ENCODE data around the gene CPPED1.
"Not testable (repeated sequence)": the region's sequence is repeated elsewhere in the genome, so short reads cannot be mapped to it uniquely, and the experiment has no call there.

DNA sequence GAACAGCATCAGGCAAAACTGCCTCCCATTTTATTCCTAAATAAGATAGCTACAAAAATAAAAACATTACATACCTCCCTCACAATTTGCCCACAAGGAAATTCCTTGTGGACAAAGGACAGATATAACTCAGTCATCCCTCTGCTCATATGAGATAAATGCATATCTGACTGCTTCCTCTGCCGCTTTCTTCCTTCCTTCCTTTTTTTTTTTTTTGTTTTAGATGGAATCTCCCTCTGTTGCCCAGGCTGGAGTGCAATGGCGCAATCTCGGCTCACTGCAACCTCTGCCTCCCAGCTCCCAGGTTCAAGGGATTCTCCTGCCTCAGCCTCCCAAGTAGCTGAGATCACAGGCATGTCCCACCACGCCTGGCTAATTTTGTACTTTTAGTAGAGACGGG lies 9.6 kb upstream of the CPPED1 start:
- not testable (repeated sequence) for TF ChIP-seq EZH2 (IDR thresholded peaks at IDR 0.05; ENCODE audit: borderline replicate concordance); EZH2phosphoT487 (IDR thresholded peaks at IDR 0.05; ENCODE audit: low read depth, severe bottlenecking, unreplicated experiment)
- TF ChIP-seq, protein P1, sequence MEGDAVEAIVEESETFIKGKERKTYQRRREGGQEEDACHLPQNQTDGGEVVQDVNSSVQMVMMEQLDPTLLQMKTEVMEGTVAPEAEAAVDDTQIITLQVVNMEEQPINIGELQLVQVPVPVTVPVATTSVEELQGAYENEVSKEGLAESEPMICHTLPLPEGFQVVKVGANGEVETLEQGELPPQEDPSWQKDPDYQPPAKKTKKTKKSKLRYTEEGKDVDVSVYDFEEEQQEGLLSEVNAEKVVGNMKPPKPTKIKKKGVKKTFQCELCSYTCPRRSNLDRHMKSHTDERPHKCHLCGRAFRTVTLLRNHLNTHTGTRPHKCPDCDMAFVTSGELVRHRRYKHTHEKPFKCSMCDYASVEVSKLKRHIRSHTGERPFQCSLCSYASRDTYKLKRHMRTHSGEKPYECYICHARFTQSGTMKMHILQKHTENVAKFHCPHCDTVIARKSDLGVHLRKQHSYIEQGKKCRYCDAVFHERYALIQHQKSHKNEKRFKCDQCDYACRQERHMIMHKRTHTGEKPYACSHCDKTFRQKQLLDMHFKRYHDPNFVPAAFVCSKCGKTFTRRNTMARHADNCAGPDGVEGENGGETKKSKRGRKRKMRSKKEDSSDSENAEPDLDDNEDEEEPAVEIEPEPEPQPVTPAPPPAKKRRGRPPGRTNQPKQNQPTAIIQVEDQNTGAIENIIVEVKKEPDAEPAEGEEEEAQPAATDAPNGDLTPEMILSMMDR (IDR thresholded peaks at IDR 0.05; ENCODE audit: poor library complexity) = not testable (repeated sequence)

Measured in hepatocyte (in vitro differentiated cells).